Liver (tissue), 9 donors: ENCODE results near the gene TMEM26. TPM values are rescaled to one million over a fixed set of nuclear protein-coding genes. Genes with fewer than 3 reads are reported as not detected.

Source experiments
- DNase-seq: peaks from one replicate; pipeline ENCODE4 v3.0.0-alpha.2; 2017; ENCODE audit warnings: low spot score
- H3K27ac ChIP-seq, 2 donors: one replicate each; pipeline ENCODE4 v1.7.0; 2013; ENCODE audit warnings: inconsistent platforms in 2 of 2, low read length in 2 of 2, control low read depth in 1 of 2, low read depth in 1 of 2, mild to moderate bottlenecking in 1 of 2
- H3K27me3 ChIP-seq, 4 donors: one replicate each; pipeline versions ENCODE4 v1.6.1 to v1.7.0; 2013; ENCODE audit warnings: low read length in 3 of 4, inconsistent platforms in 1 of 4, mild to moderate bottlenecking in 1 of 4, moderate library complexity in 1 of 4; ENCODE audit not compliant: control insufficient read depth in 4 of 4, insufficient read depth in 4 of 4
- H3K36me3 ChIP-seq, 4 donors: one replicate each; pipeline versions ENCODE4 v1.6.1 to v1.7.0; 2013; ENCODE audit warnings: low read length in 3 of 4, mild to moderate bottlenecking in 3 of 4, low read depth in 1 of 4, moderate library complexity in 1 of 4; ENCODE audit not compliant: control insufficient read depth in 4 of 4, insufficient read depth in 3 of 4
- H3K4me1 ChIP-seq, 4 donors: one replicate each; pipeline versions ENCODE4 v1.6.1 to v1.7.0; 2013; ENCODE audit warnings: low read length in 3 of 4, mild to moderate bottlenecking in 3 of 4, moderate library complexity in 1 of 4; ENCODE audit not compliant: control insufficient read depth in 4 of 4, insufficient read depth in 4 of 4
- H3K4me3 ChIP-seq, 3 donors: one replicate each; pipeline versions ENCODE4 v1.6.1 to v1.7.0; 2013; ENCODE audit warnings: low read length in 3 of 3, control low read depth in 1 of 3, low read depth in 1 of 3, mild to moderate bottlenecking in 1 of 3
- H3K9ac ChIP-seq, 2 donors: one replicate each; pipeline ENCODE4 v1.7.0; 2013; ENCODE audit warnings: low read length in 2 of 2, mild to moderate bottlenecking in 2 of 2, moderate library complexity in 2 of 2, control low read depth in 1 of 2, low read depth in 1 of 2
- H3K9me3 ChIP-seq, 4 donors: one replicate each; pipeline versions ENCODE4 v1.6.1 to v1.7.0; 2013; ENCODE audit warnings: low read length in 3 of 4; ENCODE audit not compliant: control insufficient read depth in 4 of 4
- ATF3 ChIP-seq: IDR thresholded peaks from 2 replicates; pipeline ENCODE4 v1.6.1; 2016; ENCODE audit warnings: antibody characterized with exemption
- CTCF ChIP-seq: fragments of 150-350 bp; IDR thresholded peaks from 2 replicates; pipeline ENCODE4 v1.5.1; 2017; ENCODE audit warnings: improper control_type of control experiment, low read depth, low read length; ENCODE audit not compliant: missing input control
- EGR1 ChIP-seq, 2 donors: IDR thresholded peaks; 2 replicates each; pipeline ENCODE4 v1.6.1; 2016 to 2018; ENCODE audit warnings: antibody characterized with exemption in 2 of 2, low read depth in 2 of 2
- FOXA1 ChIP-seq: IDR thresholded peaks from 2 replicates; pipeline ENCODE4 v1.6.1; 2016; ENCODE audit warnings: antibody characterized with exemption
- GABPA ChIP-seq, 2 donors: IDR thresholded peaks in 1 of 2; conservative IDR thresholded peaks in 1 of 2; 2 replicates each; pipeline ENCODE4 v1.6.1; 2016; ENCODE audit warnings: antibody characterized with exemption in 2 of 2, mild to moderate bottlenecking in 1 of 2, moderate library complexity in 1 of 2
- HNF4A ChIP-seq, 2 donors: conservative IDR thresholded peaks; 2 replicates each; pipeline ENCODE4 v1.6.1; 2016; ENCODE audit warnings: antibody characterized with exemption in 2 of 2, mild to moderate bottlenecking in 2 of 2
- HNF4G ChIP-seq: IDR thresholded peaks from 2 replicates; pipeline ENCODE4 v1.6.1; 2016; ENCODE audit warnings: antibody characterized with exemption
- JUND ChIP-seq, 2 donors: IDR thresholded peaks; 2 replicates each; pipeline ENCODE4 v1.6.1; 2016; ENCODE audit warnings: antibody characterized with exemption in 2 of 2
- MAX ChIP-seq: IDR thresholded peaks from 2 replicates; pipeline ENCODE4 v1.6.1; 2016; ENCODE audit warnings: antibody characterized with exemption
- NR2F2 ChIP-seq: IDR thresholded peaks from 2 replicates; pipeline ENCODE4 v1.6.1; 2016; ENCODE audit warnings: antibody characterized with exemption
- RAD21 ChIP-seq, 2 donors: IDR thresholded peaks; 2 replicates each; pipeline ENCODE4 v1.6.1; 2016; ENCODE audit warnings: antibody characterized with exemption in 2 of 2, mild to moderate bottlenecking in 2 of 2
- REST ChIP-seq: IDR thresholded peaks from 2 replicates; pipeline ENCODE4 v1.6.1; 2016; ENCODE audit warnings: antibody characterized with exemption, mild to moderate bottlenecking
- RXRA ChIP-seq, 2 donors: IDR thresholded peaks; 2 replicates each; pipeline ENCODE4 v1.6.1; 2017 to 2018; ENCODE audit warnings: antibody characterized with exemption in 2 of 2, mild to moderate bottlenecking in 1 of 2
- SP1 ChIP-seq: IDR thresholded peaks from 2 replicates; pipeline ENCODE4 v1.6.1; 2018; ENCODE audit warnings: antibody characterized with exemption, mild to moderate bottlenecking
- TAF1 ChIP-seq: conservative IDR thresholded peaks from 2 replicates; pipeline ENCODE4 v1.6.1; 2016; ENCODE audit warnings: antibody characterized with exemption, mild to moderate bottlenecking
- ZBTB33 ChIP-seq: IDR thresholded peaks from 2 replicates; pipeline ENCODE4 v1.6.1; 2016; ENCODE audit warnings: antibody characterized with exemption
- WGBS: extraction: QIAGEN DNeasy Blood & Tissue Kit; methylation state at CpG from one replicate; pipeline ENCODE4 v1.1.7; 2013; 5-methylcytosine and 5-hydroxymethylcytosine counted together
- polyA plus RNA-seq, 2 donors: library from polyadenylated mRNA; stranded (reverse) in 1 of 2; unstranded in 1 of 2; fragments of 200-250 nt in 1 of 2; fragments of >200 nt in 1 of 2; fragmentation: Nextera tagmentation in 1 of 2; extraction: Ambion mirVana in 1 of 2; gene quantifications; one replicate each; pipeline versions ENCODE4 v1.2.1 to v1.2.3, GENCODE V29; 2013 to 2015
- total RNA-seq, 2 donors: library from RNA; depleted of rRNA; stranded (reverse); fragments of >200 nt; gene quantifications; one replicate each; pipeline ENCODE4 v1.2.3, GENCODE V29; 2014
- donor health status: healthy.
- donor health status: healthy.
- donor health status: healthy.
- donor health status: healthy.
- donor health status: healthy.

Gene TMEM26
- total and polyA plus RNA-seq, 4 donors, result 0.31 to 5.5 (median 1.2) TPM

GRCh38 chr10:61464461-61465170, 11.4 kb upstream of the TMEM26 start:
- no peaks in the 10 kb centered on the region for H3K27me3 ChIP-seq
- no peaks in the 10 kb centered on the region for H3K36me3 ChIP-seq
- no peaks in the 10 kb centered on the region for H3K9me3 ChIP-seq
- no peak overlapping the region for H3K27ac ChIP-seq
- H3K4me3 ChIP-seq, result no peak overlapping the region
- DNase-seq, result no peak
- H3K4me1 ChIP-seq, result no peaks in the 10 kb centered on the region
- no peak overlapping the region for H3K9ac ChIP-seq
- WGBS, result 63% methylated on average over 6 of the region's 6 CpGs
- peak in 1 of 2 donors; percentile 8 for TF ChIP-seq RXRA (IDR thresholded peaks at IDR 0.05)
- no peak for TF ChIP-seq NR2F2

GRCh38 chr10:61463035-61463909, 10.1 kb upstream of the TMEM26 start:
- Histone ChIP-seq H3K4me1 (no peaks in the 10 kb centered on the region), H3K4me3 (no peak overlapping the region), H3K36me3 (no peaks in the 10 kb centered on the region), H3K9ac (no peak overlapping the region), H3K9me3 (no peaks in the 10 kb centered on the region), H3K27ac (no peak overlapping the region), H3K27me3 (no peaks in the 10 kb centered on the region)
- TF ChIP-seq REST, result no peak
- no peak for TF ChIP-seq TAF1
- TF ChIP-seq SP1, result no peak
- no peak for TF ChIP-seq NR2F2
- no peak for TF ChIP-seq RAD21 (IDR thresholded peaks at IDR 0.05)
- TF ChIP-seq FOXA1, result no peak
- TF ChIP-seq RXRA (IDR thresholded peaks at IDR 0.05), result no peak
- TF ChIP-seq HNF4G, result no peak
- no peak for TF ChIP-seq MAX
- no peak for TF ChIP-seq CTCF
- TF ChIP-seq GABPA (IDR thresholded peaks at IDR 0.05 in 1 of 2, conservative IDR thresholded peaks at IDR 0.05 in 1 of 2), result no peak
- TF ChIP-seq HNF4A (conservative IDR thresholded peaks at IDR 0.05), result no peak
- no peak for TF ChIP-seq ATF3
- no peak for TF ChIP-seq EGR1 (IDR thresholded peaks at IDR 0.05; ENCODE audit: low read depth in 2 of 2)
- no peak for TF ChIP-seq ZBTB33
- no peak for TF ChIP-seq JUND (IDR thresholded peaks at IDR 0.05)
- WGBS, result 68% methylated on average over 5 of the region's 5 CpGs
- DNase-seq, result no peak
